Left lobe of liver (tissue), 2 donors: ENCODE measurements around the gene TRIM66. TPM values are rescaled to one million over a fixed set of nuclear protein-coding genes. Genes with fewer than 3 reads are reported as not detected.

Experiments used
- ATAC-seq: fragments of 200-7000 bp; cut with Tn5 transposase; one replicate; pipeline ENCODE4 v1.9.1; 2020; ENCODE audit warnings: mild to moderate bottlenecking, moderate library complexity
- DNase-seq: peaks from one replicate; pipeline ENCODE4 v3.0.0-alpha.2; 2020; ENCODE audit warnings: low spot score
- total RNA-seq: library from RNA; stranded (reverse); gene quantifications from one replicate; pipeline ENCODE4 v1.2.1, GENCODE V29; 2021
- donor health status: DM: no; HTN: no; CAD: no; lungs with moderate emphysema.
- donor health status: DM: no; HTN: yes; CAD: no.

TRIM66 gene
- total RNA-seq, 1 donor from 2014 or later, result 13.3 TPM

DNA sequence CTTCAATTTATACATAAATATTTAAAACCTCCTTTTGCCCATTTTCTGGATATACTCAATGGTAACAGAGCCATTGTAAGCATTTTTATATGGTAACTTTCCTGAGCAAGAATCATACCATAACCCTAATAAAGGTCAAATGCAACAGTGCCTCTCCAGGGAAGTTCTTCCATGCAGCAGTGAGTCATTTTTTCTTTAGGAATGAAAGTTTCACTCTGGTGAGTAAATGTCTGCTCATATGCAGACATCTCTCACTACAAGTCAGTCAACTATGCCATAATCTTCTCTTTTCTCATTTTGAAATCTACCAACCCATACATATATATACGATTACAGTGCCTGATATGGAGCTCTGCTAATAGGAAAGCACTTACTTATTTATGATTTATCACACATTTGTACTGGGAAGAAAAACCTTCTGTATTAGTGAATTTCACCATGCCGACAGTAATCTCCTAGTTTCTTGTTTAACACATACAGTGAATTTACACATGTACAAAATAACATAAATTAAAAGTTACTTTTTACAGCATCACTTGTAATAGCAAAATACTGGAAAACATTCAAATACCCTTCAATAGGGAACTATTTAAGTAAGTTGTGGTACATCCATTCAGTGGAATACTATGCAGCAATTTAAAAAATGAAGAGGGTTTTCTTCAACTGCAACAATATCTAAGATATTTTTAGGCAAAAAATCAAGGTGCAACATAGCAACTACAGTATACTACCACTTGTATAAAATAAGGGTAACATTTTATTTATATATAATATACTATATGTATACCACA is 104.5 kb downstream of the TRIM66 start:
- DNase-seq (no peak), ATAC-seq (no peak)

- ATAC-seq, result no peak
- DNase-seq, result no peak
Observed at GRCh38 chr11:8574798-8575197, 107.7 kb downstream of the TRIM66 start.

- DNase-seq, result no peak
- ATAC-seq, result no peak
Observed at GRCh38 chr11:8573777-8574176, 108.7 kb downstream of the TRIM66 start.

DNA sequence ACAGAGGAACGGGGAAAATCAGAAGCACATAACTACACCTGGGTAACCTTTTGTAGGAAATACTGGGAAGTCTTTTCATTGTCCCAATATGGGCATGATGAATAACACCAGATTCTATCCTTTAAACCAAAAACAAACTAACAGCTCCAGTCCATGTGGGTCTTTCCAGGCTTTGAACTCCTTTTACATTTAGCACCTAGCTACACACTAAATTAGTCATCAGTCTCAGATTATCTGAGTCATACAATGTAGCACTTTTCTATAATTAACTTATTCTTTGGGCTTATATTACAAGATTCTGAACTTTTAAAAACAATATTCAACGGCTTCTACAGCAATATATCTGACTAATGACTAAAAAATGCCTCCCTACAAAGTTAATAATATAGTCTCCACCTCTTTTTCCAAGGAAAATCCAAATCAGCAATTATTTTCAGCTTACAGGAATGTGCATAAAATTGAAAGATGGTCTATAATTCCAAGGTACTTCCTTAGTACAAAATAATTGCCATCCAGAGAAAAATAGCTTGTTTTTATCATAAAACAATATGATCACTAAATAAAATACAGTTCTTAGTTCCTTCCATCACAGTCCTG is 114.8 kb downstream of the TRIM66 start:
- ATAC-seq (no peak), DNase-seq (no peak)

GRCh38 chr11:8566613-8567210 is 115.8 kb downstream of the TRIM66 start:
- DNase-seq (no peak), ATAC-seq (peak; percentile 75)

- no peak for ATAC-seq
- DNase-seq, result no peak
Observed at GRCh38 chr11:8564526-8564925, 117.9 kb downstream of the TRIM66 start.

Other genes starting within 250 kb of the TRIM66 start
- gene STK33, start 88.4 kb downstream of the TRIM66 start, total RNA-seq, result 0.40 TPM
- 215 TPM for gene RPL27A, start 127 bp upstream of the TRIM66 start, total RNA-seq
- 11.7 TPM for gene AKIP1, start 228.5 kb upstream of the TRIM66 start, total RNA-seq